NCI-H748 treated with DMSO at 0.1 percent for 48 hours (cell line): Measurements from ENCODE around the gene DTNBP1.
A peak's percentile ranks its signal among the peaks of the same experiment; 100 is the strongest.

Experiments used
- DNase-seq: peaks from one replicate; lab custom pipeline; 2025; lab: John Stamatoyannopoulos, UW

The DTNBP1 gene

GRCh38 chr6:15500901-15501825, 161.7 kb downstream of the DTNBP1 start:
- DNase-seq = no peak

- no peak for DNase-seq
These were observed 162.6 kb downstream of the DTNBP1 start for GRCh38 chr6:15500078-15500740.

GRCh38 chr6:15499591-15499990, 163.2 kb downstream of the DTNBP1 start:
- no peak for DNase-seq

- DNase-seq = no peak
These were observed 163.7 kb downstream of the DTNBP1 start for GRCh38 chr6:15499125-15499524.

- no peak for DNase-seq
These were observed 164.2 kb downstream of the DTNBP1 start for GRCh38 chr6:15498640-15499039.

GRCh38 chr6:15496345-15497131, 166.3 kb downstream of the DTNBP1 start:
- DNase-seq = no peak

- no peak for DNase-seq
These were observed 167.4 kb downstream of the DTNBP1 start for GRCh38 chr6:15495375-15495901.

- no peak for DNase-seq
These were observed 169.2 kb downstream of the DTNBP1 start for GRCh38 chr6:15493437-15494168.

GRCh38 chr6:15491986-15492269, 170.9 kb downstream of the DTNBP1 start:
- no peak for DNase-seq

GRCh38 chr6:15491255-15491985, 171.4 kb downstream of the DTNBP1 start:
- DNase-seq = peak; percentile 34

- no peak for DNase-seq
These were observed 172.4 kb downstream of the DTNBP1 start for GRCh38 chr6:15490242-15491100.

- DNase-seq = no peak
These were observed 173.4 kb downstream of the DTNBP1 start for GRCh38 chr6:15489261-15489962.

GRCh38 chr6:15487262-15487661, 175.6 kb downstream of the DTNBP1 start:
- no peak for DNase-seq

GRCh38 chr6:15485936-15486335, 176.9 kb downstream of the DTNBP1 start:
- no peak for DNase-seq

- no peak for DNase-seq
These were observed 178.0 kb downstream of the DTNBP1 start for GRCh38 chr6:15484821-15485220.

- no peak for DNase-seq
These were observed 178.7 kb downstream of the DTNBP1 start for GRCh38 chr6:15484140-15484539.

- DNase-seq = no peak
These were observed 179.8 kb downstream of the DTNBP1 start for GRCh38 chr6:15483060-15483459.

GRCh38 chr6:15481390-15482291, 181.2 kb downstream of the DTNBP1 start:
- DNase-seq = no peak
